Spleen (tissue), 7 donors: Measurements from ENCODE around the gene KCP.

Experiments used
- CTCF ChIP-seq, 11 experiments: fragments of 200-600 bp in 7 of 11; fragments of 450-650 bp in 4 of 11; sonication (generic) in 4 of 11; IDR thresholded peaks in 8 of 11; conservative IDR thresholded peaks in 3 of 11; 1 replicate in 7 of 11; 2 replicates in 4 of 11; pipeline versions ENCODE4 v1.4.0 to v1.8.0; 2016 to 2021; ENCODE audit warnings: antibody characterized with exemption in 11 of 11, inconsistent platforms in 4 of 11, mild to moderate bottlenecking in 1 of 11
- POLR2A ChIP-seq, 3 donors: fragments of 450-650 bp; IDR thresholded peaks; one replicate each; pipeline ENCODE4 v1.5.1; 2017; ENCODE audit warnings: antibody characterized with exemption in 3 of 3, mild to moderate bottlenecking in 1 of 3
- POLR2AphosphoS5 ChIP-seq, 3 donors: sonication (generic); formaldehyde crosslinking; IDR thresholded peaks; one replicate each; pipeline ENCODE4 v1.5.1; 2017; ENCODE audit warnings: antibody characterized with exemption in 3 of 3
- donor health status: DM: no; HTN: no; CAD: no; lungs with moderate emphysema.
- donor health status: DM: no; HTN: no; CAD: no.
- donor health status: DM: no; HTN: no; CAD: no.

DNA sequence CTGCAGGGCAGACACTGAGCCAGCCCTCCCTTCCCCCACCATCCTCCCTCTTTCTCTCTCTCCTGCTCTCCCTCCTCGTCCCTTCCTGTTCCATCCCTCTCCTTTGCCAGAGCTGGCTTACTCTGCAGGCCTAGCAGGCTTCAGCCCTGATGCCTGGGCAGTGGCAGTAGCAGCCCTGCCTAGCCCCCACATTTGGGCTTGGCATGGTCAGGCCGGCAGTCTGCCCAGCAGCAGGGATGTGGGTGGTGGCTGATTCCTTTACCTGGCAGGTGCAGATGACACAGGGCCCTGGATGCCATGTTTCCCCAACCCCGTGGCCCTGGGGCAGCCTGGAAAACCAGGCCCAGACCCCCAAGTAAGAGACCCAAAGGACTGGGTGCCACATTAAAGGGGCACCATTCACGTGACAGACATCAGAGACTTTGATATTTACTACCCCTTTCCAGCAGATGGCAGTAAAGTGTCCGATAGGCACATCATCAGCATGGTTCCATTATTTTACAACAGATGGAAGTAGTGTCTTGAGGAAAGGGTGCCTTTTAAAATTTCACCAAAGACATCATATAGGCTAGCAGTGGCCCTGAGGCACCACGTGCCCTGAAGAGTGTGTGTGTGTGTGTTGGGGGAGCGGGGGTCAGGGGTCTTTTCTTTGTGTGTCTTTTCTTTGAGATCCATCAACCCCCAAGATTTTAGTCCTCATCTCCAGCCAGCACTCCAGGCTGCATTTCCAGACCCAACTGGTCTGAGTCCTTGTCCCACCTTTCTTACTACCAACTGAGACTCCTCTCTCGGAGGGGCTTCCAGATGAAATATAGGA is 5.9 kb downstream of the KCP start:
- TF ChIP-seq CTCF (IDR thresholded peaks at IDR 0.05 in 8 of 11, conservative IDR thresholded peaks at IDR 0.05 in 3 of 11) (peak; percentile 53 to 79 (median 65)), POLR2A (IDR thresholded peaks at IDR 0.05) (no peak), POLR2AphosphoS5 (IDR thresholded peaks at IDR 0.05) (no peak)
